GM19328 (cell line): ENCODE data around the gene EBLN1.
"Not testable (repeated sequence)": the region's sequence is repeated elsewhere in the genome, so short reads cannot be mapped to it uniquely, and the experiment has no call there.

Source experiments
- ATAC-seq: cut with Tn5 transposase; IDR thresholded peaks from one replicate; pipeline ENCODE4 v1.9.1; 2021; ENCODE audit warnings: mild to moderate bottlenecking, moderate library complexity; ENCODE audit not compliant: unreplicated experiment

The EBLN1 gene

GRCh38 chr10:22228943-22229801 lies 11.4 kb upstream of the EBLN1 start:
- ATAC-seq: peak; percentile 74

GRCh38 chr10:22228167-22228938 lies 10.5 kb upstream of the EBLN1 start:
- ATAC-seq: no peak

- no peak for ATAC-seq
These were observed 8.8 kb upstream of the EBLN1 start for GRCh38 chr10:22226599-22226998.

GRCh38 chr10:22222236-22223190 lies 4.7 kb upstream of the EBLN1 start:
- no peak for ATAC-seq

GRCh38 chr10:22219308-22219707 lies 1.5 kb upstream of the EBLN1 start:
- no peak for ATAC-seq

GRCh38 chr10:22218448-22218847 lies 633 bp upstream of the EBLN1 start:
- ATAC-seq: no peak

- not testable (repeated sequence) for ATAC-seq
These were observed 731 bp downstream of the EBLN1 start for GRCh38 chr10:22217084-22217483.

- no peak for ATAC-seq
These were observed 7.5 kb downstream of the EBLN1 start for GRCh38 chr10:22210267-22210666.

GRCh38 chr10:22193945-22194344 lies 23.9 kb downstream of the EBLN1 start:
- no peak for ATAC-seq

GRCh38 chr10:22185586-22185985 lies 32.2 kb downstream of the EBLN1 start:
- no peak for ATAC-seq

- ATAC-seq: no peak
These were observed 33.9 kb downstream of the EBLN1 start for GRCh38 chr10:22183771-22184461.

GRCh38 chr10:22180724-22181123 lies 37.1 kb downstream of the EBLN1 start:
- ATAC-seq: no peak

GRCh38 chr10:22174442-22174841 lies 43.4 kb downstream of the EBLN1 start:
- no peak for ATAC-seq

GRCh38 chr10:22171131-22171530 lies 46.7 kb downstream of the EBLN1 start:
- no peak for ATAC-seq

- ATAC-seq: no peak
These were observed 47.2 kb downstream of the EBLN1 start for GRCh38 chr10:22170582-22170981.

GRCh38 chr10:22159979-22160378 lies 57.8 kb downstream of the EBLN1 start:
- ATAC-seq: no peak

- ATAC-seq: no peak
These were observed 58.6 kb downstream of the EBLN1 start for GRCh38 chr10:22159180-22159579.
